ENCODE measurements around the gene GNG14. TPM values are rescaled to one million over a fixed set of nuclear protein-coding genes. Genes with fewer than 3 reads are reported as not detected.

GNG14 gene
- total RNA-seq, 1 experiment from 2014 or later, result not detected

- H3K23me2 ChIP-seq (ENCODE audit: insufficient read length, low read depth, low read length, poor library complexity, severe bottlenecking), result no peaks in the 10 kb centered on the region
- H3K36me3 Mint-ChIP-seq (ENCODE audit: insufficient read depth in 1 of 3, low read depth in 3 of 3), result peaks cover 8 to 17% (median 14%) of the 10 kb centered on the region in 3 experiments
- peaks cover 2% of the 10 kb centered on the region; the same call in 1 of the 2 replicates for H3K27me3 Mint-ChIP-seq (ENCODE audit: low read depth)
- no peak overlapping the region for H3T11ph ChIP-seq (ENCODE audit: low read length)
- no peak for TF ChIP-seq CTCF (conservative IDR thresholded peaks at IDR 0.05)
- no peak overlapping the region for H3K9ac ChIP-seq (ENCODE audit: extremely low read depth, insufficient read length, low read length)
- H3K4me2 ChIP-seq (ENCODE audit: insufficient read depth, insufficient read length, low read length), result no peak overlapping the region
- H3K18ac ChIP-seq (ENCODE audit: insufficient read length, low read depth, low read length), result no peak overlapping the region
- H3K14ac ChIP-seq (ENCODE audit: insufficient read depth, low read length), result no peak overlapping the region
- no peaks in the 10 kb centered on the region for H3K79me2 ChIP-seq (ENCODE audit: insufficient read depth, low read length)
- peaks cover 0 to 5% of the 10 kb centered on the region in 2 experiments; a peak in 3 of 5 replicates for H3K9me3 Mint-ChIP-seq
- no peaks in the 10 kb centered on the region for H4K20me1 ChIP-seq (ENCODE audit: control insufficient read depth, insufficient read depth, insufficient read length)
- no peak overlapping the region for H4K8ac ChIP-seq (replicated peaks; ENCODE audit: insufficient read length, low read depth, low read length)
- H2AFZ ChIP-seq (ENCODE audit: low read length), result no peak overlapping the region
- peak; percentile 92 for DNase-seq
- H3K27ac ChIP-seq (ENCODE audit: insufficient read length, low read depth, low read length), result no peak overlapping the region
- no peaks in the 10 kb centered on the region for H3K9me3 ChIP-seq (ENCODE audit: control insufficient read depth, low read depth, low read length)
- H3K27me3 ChIP-seq (ENCODE audit: insufficient read depth, low read length), result no peaks in the 10 kb centered on the region
- no peak overlapping the region for H3K4ac ChIP-seq (ENCODE audit: low read depth, low read length)
- H3K27ac Mint-ChIP-seq, result peak overlapping the region in 1 of 3 experiments; percentile 91; a peak in 1 of 7 replicates
- H4K5ac ChIP-seq (ENCODE audit: insufficient read length, low read depth, low read length), result no peak overlapping the region
- H3K23ac ChIP-seq (ENCODE audit: insufficient read length, low read depth, low read length), result no peak overlapping the region
- H3K4me3 Mint-ChIP-seq, result no peak overlapping the region; a peak in 1 of 5 replicates
- no peak overlapping the region for H3K56ac ChIP-seq (ENCODE audit: insufficient read length, low read depth, low read length)
- H3K4me1 Mint-ChIP-seq, result peaks cover 0 to 2% of the 10 kb centered on the region in 2 experiments; a peak in 1 of 4 replicates
- H2AK5ac ChIP-seq (ENCODE audit: insufficient read length, low read length), result no peak overlapping the region
- no peak overlapping the region for H2BK5ac ChIP-seq (ENCODE audit: insufficient read length, low read length)
- no peak overlapping the region for H2BK120ac ChIP-seq (ENCODE audit: low read depth, low read length, poor library complexity, severe bottlenecking)
- no peaks in the 10 kb centered on the region for H3K79me1 ChIP-seq (ENCODE audit: insufficient read depth, low read depth, low read length, poor library complexity, severe bottlenecking)
- H2BK20ac ChIP-seq (ENCODE audit: low read depth, low read length, poor library complexity, severe bottlenecking), result no peak overlapping the region
- H2BK15ac ChIP-seq (ENCODE audit: low read depth, low read length), result no peak overlapping the region
- no peak overlapping the region for H4K91ac ChIP-seq (ENCODE audit: insufficient read length, low read depth, low read length)
- no peaks in the 10 kb centered on the region for H3K4me1 ChIP-seq (ENCODE audit: insufficient read depth, low read length)
- WGBS (ENCODE audit: extremely low coverage, insufficient read length, low lambda C conversion rate), result no CpG with 5 or more reads among the region's 31 CpGs
- H2BK12ac ChIP-seq (ENCODE audit: insufficient read length, low read depth, low read length), result no peak overlapping the region
Observed at GRCh38 chr19:12647490-12648071, 40.2 kb upstream of the GNG14 start.
